Kidney epithelial cell (primary cell): ENCODE data around the gene FTO. TPM values are rescaled to one million over a fixed set of nuclear protein-coding genes. Genes with fewer than 3 reads are reported as not detected.
"Not testable (repeated sequence)": the region's sequence is repeated elsewhere in the genome, so short reads cannot be mapped to it uniquely, and the experiment has no call there.

ENCODE experiments used
- DNase-seq: peaks from one replicate; pipeline ENCODE4 v3.0.0-alpha.2; 2010; ENCODE audit warnings: low read depth
- H3K27me3 ChIP-seq: 2 replicates; pipeline ENCODE4 v1.6.0; 2011; ENCODE audit warnings: low read length; ENCODE audit not compliant: control insufficient read depth, insufficient read depth
- H3K36me3 ChIP-seq: 2 replicates; pipeline ENCODE4 v1.5.1; 2011; ENCODE audit warnings: low read length; ENCODE audit not compliant: control insufficient read depth, insufficient read depth
- H3K4me3 ChIP-seq: 2 replicates; pipeline ENCODE4 v1.5.1; 2011; ENCODE audit warnings: low read depth, mild to moderate bottlenecking, control low read depth, low read length
- CTCF ChIP-seq: IDR thresholded peaks from 2 replicates; pipeline ENCODE4 v1.5.1; 2011; ENCODE audit warnings: mild to moderate bottlenecking, moderate library complexity, low read length, control low read depth, inconsistent platforms; ENCODE audit not compliant: insufficient read depth, poor library complexity, severe bottlenecking
- total RNA-seq: library from RNA; depleted of rRNA; stranded (reverse); fragments of >200 nt; gene quantifications from 2 replicates; pipeline ENCODE4 v1.2.3, GENCODE V29; 2015

Gene FTO
- total RNA-seq, 1 donor from 2014 or later, result 66.9 TPM

GRCh38 chr16:53681354-53681753 is 22.6 kb upstream of the FTO start:
- H3K36me3 ChIP-seq, result no peaks in the 10 kb centered on the region
- DNase-seq, result no peak
- H3K27me3 ChIP-seq, result no peaks in the 10 kb centered on the region
- no peak overlapping the region for H3K4me3 ChIP-seq
- TF ChIP-seq CTCF, result no peak

- not testable (repeated sequence) for H3K36me3 ChIP-seq, DNase-seq, H3K4me3 ChIP-seq, H3K27me3 ChIP-seq
These were observed 18.6 kb upstream of the FTO start for GRCh38 chr16:53685334-53685733.

DNA sequence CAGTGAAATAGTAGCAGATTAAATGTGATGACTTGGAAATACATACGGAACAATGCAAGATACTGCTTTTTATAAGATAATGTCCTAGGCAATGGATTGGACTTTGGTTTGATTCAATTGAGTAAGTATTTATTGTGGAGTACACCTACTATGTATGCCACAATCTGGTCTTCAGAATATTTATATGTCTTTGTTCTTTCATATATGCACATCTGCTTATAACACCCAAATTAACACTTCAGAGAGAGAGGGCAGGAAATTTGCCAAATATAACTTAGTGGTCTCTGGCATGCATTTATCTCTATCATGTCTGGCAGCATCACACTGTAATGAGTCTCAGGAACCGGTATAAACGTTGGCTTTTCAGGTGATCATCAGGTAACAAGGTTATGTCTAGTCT is 17.2 kb upstream of the FTO start:
- Histone ChIP-seq H3K27me3 (no peaks in the 10 kb centered on the region), H3K4me3 (no peak overlapping the region), H3K36me3 (no peaks in the 10 kb centered on the region)
- no peak for TF ChIP-seq CTCF
- DNase-seq, result no peak

DNA sequence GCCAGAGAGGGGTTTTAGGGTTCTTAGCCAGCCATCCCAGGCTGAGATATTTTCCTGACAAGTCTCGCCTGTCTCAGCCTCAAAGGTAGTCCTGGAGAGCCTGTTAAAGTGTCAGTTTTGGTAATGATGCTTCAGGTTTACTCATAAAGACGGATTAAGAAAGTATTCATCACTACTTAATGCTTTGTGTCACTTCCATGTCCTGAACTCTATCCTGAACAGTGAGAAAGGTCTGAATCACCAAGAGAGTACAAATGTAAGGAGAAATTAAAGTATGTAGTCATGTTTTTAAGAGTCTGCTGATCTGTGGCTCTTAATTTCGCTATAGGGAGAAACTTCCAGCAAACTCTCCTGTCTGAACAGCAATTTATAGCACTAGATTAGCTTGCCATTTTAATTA is 14.3 kb upstream of the FTO start:
- no peak for TF ChIP-seq CTCF
- H3K36me3 ChIP-seq, result no peaks in the 10 kb centered on the region
- no peak for DNase-seq
- H3K27me3 ChIP-seq, result no peaks in the 10 kb centered on the region
- no peak overlapping the region for H3K4me3 ChIP-seq

GRCh38 chr16:53690771-53691170 is 13.2 kb upstream of the FTO start:
- Histone ChIP-seq H3K4me3 (no peak overlapping the region), H3K36me3 (no peaks in the 10 kb centered on the region), H3K27me3 (no peaks in the 10 kb centered on the region)
- no peak for TF ChIP-seq CTCF
- no peak for DNase-seq

- TF ChIP-seq CTCF, result no peak
- H3K4me3 ChIP-seq, result no peak overlapping the region
- DNase-seq, result no peak
- H3K36me3 ChIP-seq, result no peaks in the 10 kb centered on the region
- no peaks in the 10 kb centered on the region for H3K27me3 ChIP-seq
These were observed 11.8 kb upstream of the FTO start for GRCh38 chr16:53692146-53692545.
